Measurements from ENCODE around the gene SMU1. TPM values are rescaled to one million over a fixed set of nuclear protein-coding genes. Genes with fewer than 3 reads are reported as not detected.
"Not testable (repeated sequence)": the region's sequence is repeated elsewhere in the genome, so short reads cannot be mapped to it uniquely, and the experiment has no call there.

SMU1 gene
- total RNA-seq, 1 donor from 2014 or later = 19.6 TPM

DNA sequence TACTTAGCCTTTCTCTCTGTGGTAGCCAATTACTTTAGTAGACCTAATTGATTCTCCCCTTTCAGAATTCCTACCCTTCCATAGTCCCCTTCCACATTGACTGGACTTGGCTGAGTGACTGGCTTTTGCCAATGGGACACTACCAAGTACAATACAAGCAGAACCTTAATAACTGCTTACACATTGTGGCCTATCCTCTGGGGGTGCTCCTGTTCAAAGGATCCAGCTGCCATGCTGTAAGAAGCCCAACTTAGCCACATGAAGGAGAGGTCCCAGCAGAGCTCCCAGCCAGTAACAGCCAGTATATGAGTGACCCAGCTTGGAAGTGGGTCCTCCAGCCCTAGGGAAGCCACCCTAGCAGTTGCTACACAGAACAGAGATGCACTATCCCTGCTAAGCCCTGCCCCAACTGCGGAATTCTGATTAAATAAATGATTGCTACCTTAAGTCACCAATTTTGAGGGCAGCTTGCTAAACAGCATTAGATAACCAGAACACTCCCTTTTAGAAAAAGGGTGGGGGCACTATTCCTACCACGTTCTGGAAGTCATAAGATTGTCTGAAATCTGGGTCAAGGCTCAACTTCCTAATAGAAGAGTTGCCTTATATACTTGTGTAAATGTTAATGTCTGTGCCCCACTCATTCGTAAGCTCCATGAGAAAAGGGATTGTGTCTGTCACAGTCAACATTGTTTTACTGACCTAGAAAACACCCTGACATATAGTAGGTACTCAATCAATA, 64.0 kb downstream of the SMU1 start:
- H3K4me1 Mint-ChIP-seq (ENCODE audit: low read depth, unreplicated experiment) = no peaks in the 10 kb centered on the region
- H3K36me3 Mint-ChIP-seq (ENCODE audit: unreplicated experiment) = no peaks in the 10 kb centered on the region
- H3K27me3 Mint-ChIP-seq (ENCODE audit: unreplicated experiment) = peaks cover 3% of the 10 kb centered on the region
- H3K27ac Mint-ChIP-seq (ENCODE audit: unreplicated experiment) = no peak overlapping the region
- no peak overlapping the region for H3K4me3 Mint-ChIP-seq (ENCODE audit: unreplicated experiment)
- H3K9me3 Mint-ChIP-seq (ENCODE audit: unreplicated experiment) = peaks cover 2% of the 10 kb centered on the region
- TF ChIP-seq, protein P1, sequence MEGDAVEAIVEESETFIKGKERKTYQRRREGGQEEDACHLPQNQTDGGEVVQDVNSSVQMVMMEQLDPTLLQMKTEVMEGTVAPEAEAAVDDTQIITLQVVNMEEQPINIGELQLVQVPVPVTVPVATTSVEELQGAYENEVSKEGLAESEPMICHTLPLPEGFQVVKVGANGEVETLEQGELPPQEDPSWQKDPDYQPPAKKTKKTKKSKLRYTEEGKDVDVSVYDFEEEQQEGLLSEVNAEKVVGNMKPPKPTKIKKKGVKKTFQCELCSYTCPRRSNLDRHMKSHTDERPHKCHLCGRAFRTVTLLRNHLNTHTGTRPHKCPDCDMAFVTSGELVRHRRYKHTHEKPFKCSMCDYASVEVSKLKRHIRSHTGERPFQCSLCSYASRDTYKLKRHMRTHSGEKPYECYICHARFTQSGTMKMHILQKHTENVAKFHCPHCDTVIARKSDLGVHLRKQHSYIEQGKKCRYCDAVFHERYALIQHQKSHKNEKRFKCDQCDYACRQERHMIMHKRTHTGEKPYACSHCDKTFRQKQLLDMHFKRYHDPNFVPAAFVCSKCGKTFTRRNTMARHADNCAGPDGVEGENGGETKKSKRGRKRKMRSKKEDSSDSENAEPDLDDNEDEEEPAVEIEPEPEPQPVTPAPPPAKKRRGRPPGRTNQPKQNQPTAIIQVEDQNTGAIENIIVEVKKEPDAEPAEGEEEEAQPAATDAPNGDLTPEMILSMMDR (IDR thresholded peaks at IDR 0.05; ENCODE audit: partially characterized antibody, unreplicated experiment) = no peak
- DNase-seq = no peak

- no peak for DNase-seq
- no peak overlapping the region for H3K4me3 Mint-ChIP-seq (ENCODE audit: unreplicated experiment)
- peaks cover 2% of the 10 kb centered on the region for H3K9me3 Mint-ChIP-seq (ENCODE audit: unreplicated experiment)
- no peaks in the 10 kb centered on the region for H3K4me1 Mint-ChIP-seq (ENCODE audit: low read depth, unreplicated experiment)
- no peaks in the 10 kb centered on the region for H3K36me3 Mint-ChIP-seq (ENCODE audit: unreplicated experiment)
- H3K27ac Mint-ChIP-seq (ENCODE audit: unreplicated experiment) = no peak overlapping the region
- peaks cover 3% of the 10 kb centered on the region for H3K27me3 Mint-ChIP-seq (ENCODE audit: unreplicated experiment)
- TF ChIP-seq, protein P1 (IDR thresholded peaks at IDR 0.05; ENCODE audit: partially characterized antibody, unreplicated experiment) = no peak
These were observed 64.6 kb downstream of the SMU1 start for GRCh38 chr9:33011831-33012230.

DNA sequence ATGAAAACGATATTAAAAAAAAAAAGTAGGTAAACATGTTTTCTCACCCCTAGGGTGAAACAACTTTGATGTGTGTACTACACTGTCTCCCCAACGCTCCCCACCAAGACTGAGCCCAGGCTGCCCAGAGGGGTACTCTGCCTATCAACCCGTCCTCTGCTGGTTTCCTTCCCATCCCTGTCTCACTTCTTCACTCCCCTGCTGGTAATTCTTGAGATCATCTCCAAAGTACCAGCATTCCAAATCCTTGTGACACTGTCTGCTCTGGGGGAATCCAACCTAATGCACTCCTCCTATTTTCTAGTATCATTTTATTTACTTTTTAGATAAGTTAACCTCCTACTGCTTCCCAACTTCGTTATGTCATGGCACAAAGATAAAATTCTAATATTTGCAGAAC, 68.7 kb downstream of the SMU1 start:
- H3K4me3 Mint-ChIP-seq (ENCODE audit: unreplicated experiment) = no peak overlapping the region
- TF ChIP-seq, protein P1 (IDR thresholded peaks at IDR 0.05; ENCODE audit: partially characterized antibody, unreplicated experiment) = no peak
- peaks cover 2% of the 10 kb centered on the region for H3K9me3 Mint-ChIP-seq (ENCODE audit: unreplicated experiment)
- peaks cover 3% of the 10 kb centered on the region for H3K27me3 Mint-ChIP-seq (ENCODE audit: unreplicated experiment)
- no peak for DNase-seq
- no peaks in the 10 kb centered on the region for H3K4me1 Mint-ChIP-seq (ENCODE audit: low read depth, unreplicated experiment)
- H3K27ac Mint-ChIP-seq (ENCODE audit: unreplicated experiment) = no peak overlapping the region
- no peaks in the 10 kb centered on the region for H3K36me3 Mint-ChIP-seq (ENCODE audit: unreplicated experiment)

- H3K4me3 Mint-ChIP-seq (ENCODE audit: unreplicated experiment); DNase-seq; H3K36me3 Mint-ChIP-seq (ENCODE audit: unreplicated experiment); H3K27me3 Mint-ChIP-seq (ENCODE audit: unreplicated experiment); H3K4me1 Mint-ChIP-seq (ENCODE audit: low read depth, unreplicated experiment); H3K27ac Mint-ChIP-seq (ENCODE audit: unreplicated experiment): not testable (repeated sequence)
- H3K9me3 Mint-ChIP-seq (ENCODE audit: unreplicated experiment) = peaks cover 12% of the 10 kb centered on the region
These were observed 71.1 kb downstream of the SMU1 start for GRCh38 chr9:33005335-33005734.

DNA sequence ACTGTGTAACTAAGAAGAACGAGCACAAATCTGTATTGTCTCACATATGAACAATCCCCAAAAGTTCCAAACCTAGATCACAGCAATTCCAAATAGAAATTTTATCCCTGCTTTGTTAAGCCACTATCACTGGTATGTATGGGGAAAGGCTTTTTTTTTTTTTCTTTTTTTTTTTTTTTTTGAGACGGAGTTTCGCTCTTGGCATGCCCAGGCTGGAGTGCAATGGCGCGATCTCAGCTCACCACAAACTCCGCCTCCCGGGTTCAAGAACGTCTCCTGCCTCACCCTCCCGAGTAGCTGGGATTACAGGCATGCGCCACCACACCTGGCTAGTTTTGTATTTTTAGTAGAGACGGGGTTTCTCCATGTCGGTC, 75.8 kb downstream of the SMU1 start:
- H3K27ac Mint-ChIP-seq (ENCODE audit: unreplicated experiment) = peak overlapping the region; percentile 96
- DNase-seq; H3K27me3 Mint-ChIP-seq (ENCODE audit: unreplicated experiment); H3K4me1 Mint-ChIP-seq (ENCODE audit: low read depth, unreplicated experiment); H3K36me3 Mint-ChIP-seq (ENCODE audit: unreplicated experiment): not testable (repeated sequence)
- peaks cover 14% of the 10 kb centered on the region for H3K9me3 Mint-ChIP-seq (ENCODE audit: unreplicated experiment)
- H3K4me3 Mint-ChIP-seq (ENCODE audit: unreplicated experiment) = peak overlapping the region; percentile 97

GRCh38 chr9:32992595-32993238, 83.8 kb downstream of the SMU1 start:
- Mint-ChIP-seq H3K36me3 (ENCODE audit: unreplicated experiment) (no peaks in the 10 kb centered on the region), H3K27ac (ENCODE audit: unreplicated experiment) (no peak overlapping the region), H3K9me3 (ENCODE audit: unreplicated experiment) (no peaks in the 10 kb centered on the region), H3K4me3 (ENCODE audit: unreplicated experiment) (no peak overlapping the region), H3K27me3 (ENCODE audit: unreplicated experiment) (no peaks in the 10 kb centered on the region), H3K4me1 (ENCODE audit: low read depth, unreplicated experiment) (peaks cover 3% of the 10 kb centered on the region)
- no peak for DNase-seq
- TF ChIP-seq, protein P1 (IDR thresholded peaks at IDR 0.05; ENCODE audit: partially characterized antibody, unreplicated experiment) = no peak

Measured in glutamatergic neuron (in vitro differentiated cells).